NCI-H1092 treated with DMSO at 0.1 percent for 48 hours (cell line): ENCODE results near the gene GRK1.

Source experiments
- DNase-seq: peaks from one replicate; lab custom pipeline; 2025; lab: John Stamatoyannopoulos, UW

GRK1 gene

GRCh38 chr13:113775451-113776145 is 108.6 kb downstream of the GRK1 start:
- no peak for DNase-seq

GRCh38 chr13:113776231-113777125 is 109.5 kb downstream of the GRK1 start:
- DNase-seq, result peak; percentile 68

GRCh38 chr13:113777311-113778260 is 110.6 kb downstream of the GRK1 start:
- no peak for DNase-seq

GRCh38 chr13:113781571-113781970 is 114.6 kb downstream of the GRK1 start:
- DNase-seq, result no peak

- DNase-seq, result no peak
These were observed 115.5 kb downstream of the GRK1 start for GRCh38 chr13:113782472-113782871.

GRCh38 chr13:113783200-113783881 is 116.3 kb downstream of the GRK1 start:
- no peak for DNase-seq

- no peak for DNase-seq
These were observed 117.1 kb downstream of the GRK1 start for GRCh38 chr13:113783966-113784644.

- DNase-seq, result no peak
These were observed 117.6 kb downstream of the GRK1 start for GRCh38 chr13:113784645-113785024.

- no peak for DNase-seq
These were observed 118.3 kb downstream of the GRK1 start for GRCh38 chr13:113785051-113786010.

- no peak for DNase-seq
These were observed 119.3 kb downstream of the GRK1 start for GRCh38 chr13:113786262-113786841.
